Measurements from ENCODE around the gene AGMAT. TPM values are rescaled to one million over a fixed set of nuclear protein-coding genes. Genes with fewer than 3 reads are reported as not detected.
A peak's percentile ranks its signal among the peaks of the same experiment; 100 is the strongest.

Gene AGMAT
- total and polyA plus RNA-seq, 4 experiments from 2014 or later: 3.3 to 7.1 (median 4.9) TPM

DNA sequence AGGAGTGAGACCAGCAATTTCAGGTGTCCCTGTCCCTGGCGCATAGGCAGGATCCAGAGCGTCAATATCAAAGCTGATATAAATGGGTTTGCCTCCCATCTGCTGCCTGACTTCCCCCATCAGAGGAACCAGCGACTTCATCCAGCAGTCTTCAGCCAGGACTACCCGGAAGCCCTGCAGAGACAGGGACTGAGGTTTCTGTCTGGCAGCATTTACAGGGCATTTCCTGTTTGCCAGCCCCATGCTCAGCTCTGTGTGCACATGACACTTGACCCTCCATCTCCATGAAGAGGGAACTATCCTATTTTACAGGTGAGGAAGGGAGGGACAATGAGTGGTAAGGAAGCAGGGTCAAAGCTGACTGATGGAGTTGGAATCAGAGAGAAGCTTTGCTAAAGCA is 7.2 kb downstream of the AGMAT start:
- H3K4me3 Mint-ChIP-seq: peak overlapping the region; percentile 46 to 67 (median 64)
- peak in 1 of 5 donors; percentile 14 for DNase-seq
- H3K27me3 Mint-ChIP-seq: no peaks in the 10 kb centered on the region
- Histone ChIP-seq H3K36me3 (ENCODE audit: insufficient read depth, low read length) (no peaks in the 10 kb centered on the region), H3K27me3 (ENCODE audit: insufficient read depth, low read length) (no peaks in the 10 kb centered on the region), H3K4me1 (ENCODE audit: insufficient read depth, low read length) (peaks cover 37% of the 10 kb centered on the region), H3K9me3 (ENCODE audit: control insufficient read depth in 1 of 2, low read length in 2 of 2) (no peaks in the 10 kb centered on the region), H3K27ac (ENCODE audit: low read depth, low read length) (peak overlapping the region; percentile 24), H3K4me3 (ENCODE audit: low read length in 2 of 2) (peak overlapping the region in 1 of 2 donors; percentile 43)
- H3K36me3 Mint-ChIP-seq: peaks cover 11 to 17% of the 10 kb centered on the region in 2 donors
- no peaks in the 10 kb centered on the region for H3K9me3 Mint-ChIP-seq
- CTCF ChIA-PET (ENCODE audit: partially characterized antibody): interaction anchor here (1.6 kb wide), 1 partner anchor 12 kb away, joined by 4 read pairs; no protein-coding TSS in a partner anchor
- peak overlapping the region; percentile 78 to 96 (median 93) for H3K27ac Mint-ChIP-seq
- intact Hi-C loops (cut with micrococcal nuclease): loop anchor here (2.0 kb wide), 1 partner anchor 25 kb away; no protein-coding TSS in a partner anchor
- peaks cover 23 to 49% (median 38%) of the 10 kb centered on the region in 4 donors for H3K4me1 Mint-ChIP-seq
- POLR2A ChIA-PET (ENCODE audit: partially characterized antibody): interaction anchor here (0.6 to 3.2 kb wide), 5 partner anchors 17 to 50 kb away, joined by 3 to 37 read pairs (median 9); partner anchors contain the start of gene DNAJC16

DNA sequence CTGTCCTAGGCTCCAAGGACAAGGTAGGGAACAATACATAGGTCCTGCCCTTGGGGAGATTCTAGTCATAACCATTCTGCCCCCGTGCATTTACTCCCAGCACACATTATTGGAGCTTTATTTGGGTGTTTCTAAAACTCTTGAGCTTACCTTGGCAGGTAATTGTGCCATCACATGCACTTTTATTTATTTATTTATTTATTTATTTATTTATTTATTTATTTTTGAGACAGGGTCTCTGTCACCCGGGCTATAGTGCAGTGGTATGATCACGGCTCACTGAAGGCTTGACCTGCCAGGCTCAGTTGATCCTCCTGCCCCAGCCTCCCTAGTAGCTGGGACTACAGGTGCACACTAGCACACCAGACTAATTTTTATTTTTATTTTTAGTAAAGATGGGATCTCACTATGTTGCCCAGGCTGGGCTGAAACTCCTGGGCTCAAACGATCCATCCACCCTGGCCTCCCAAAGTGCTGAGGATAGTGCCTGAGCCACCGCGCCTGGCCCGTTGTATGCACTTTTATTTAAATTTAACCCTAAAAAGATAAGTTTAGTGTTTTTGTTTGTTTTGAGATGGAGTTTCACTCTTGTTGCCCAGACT is 9.2 kb downstream of the AGMAT start:
- no peaks in the 10 kb centered on the region for H3K27me3 ChIP-seq (ENCODE audit: insufficient read depth, low read length)
- no peaks in the 10 kb centered on the region for H3K9me3 ChIP-seq (ENCODE audit: control insufficient read depth in 1 of 2, low read length in 2 of 2)
- Mint-ChIP-seq H3K4me3 (no peak overlapping the region), H3K36me3 (peaks cover 18 to 29% of the 10 kb centered on the region in 2 donors), H3K9me3 (no peaks in the 10 kb centered on the region), H3K27ac (peak overlapping the region in 2 of 7 donors; percentile 70 to 84), H3K27me3 (no peaks in the 10 kb centered on the region), H3K4me1 (peaks cover 23 to 44% (median 34%) of the 10 kb centered on the region in 4 donors)
- no peak overlapping the region for H3K27ac ChIP-seq (ENCODE audit: low read depth, low read length)
- H3K36me3 ChIP-seq (ENCODE audit: insufficient read depth, low read length): peaks cover 9% of the 10 kb centered on the region
- peaks cover 37% of the 10 kb centered on the region for H3K4me1 ChIP-seq (ENCODE audit: insufficient read depth, low read length)
- ChIA-PET CTCF (ENCODE audit: partially characterized antibody) (no interaction called here), POLR2A (ENCODE audit: partially characterized antibody) (interaction anchor here (0.8 kb wide), 1 partner anchor 13 kb away, joined by 3 read pairs; no protein-coding TSS in a partner anchor)
- intact Hi-C loops (cut with micrococcal nuclease): no loop called here
- DNase-seq: no peak
- no peak overlapping the region for H3K4me3 ChIP-seq (ENCODE audit: low read length in 2 of 2)

DNA sequence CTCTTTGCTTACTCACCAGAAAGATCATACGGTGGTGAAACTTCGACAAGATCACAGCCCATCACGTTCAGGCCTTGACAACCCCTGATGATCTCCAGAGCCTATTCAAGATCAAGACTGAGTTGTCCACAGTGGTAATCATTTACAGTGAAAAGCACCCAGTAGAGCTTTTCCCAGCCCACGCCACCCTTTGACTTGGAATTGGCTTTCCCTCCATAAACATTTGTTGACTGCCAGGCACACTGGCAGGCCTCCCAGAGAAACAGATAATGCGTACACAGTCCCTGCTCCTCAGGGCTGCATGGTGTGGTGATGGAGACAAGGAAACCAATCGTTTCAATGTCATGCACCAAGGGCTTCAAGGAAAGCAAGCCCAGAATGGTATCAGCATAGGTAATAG is 10.1 kb downstream of the AGMAT start:
- CTCF ChIA-PET (ENCODE audit: partially characterized antibody): no interaction called here
- intact Hi-C loops (cut with micrococcal nuclease): no loop called here
- H3K27ac ChIP-seq (ENCODE audit: low read depth, low read length): no peak overlapping the region

DNA sequence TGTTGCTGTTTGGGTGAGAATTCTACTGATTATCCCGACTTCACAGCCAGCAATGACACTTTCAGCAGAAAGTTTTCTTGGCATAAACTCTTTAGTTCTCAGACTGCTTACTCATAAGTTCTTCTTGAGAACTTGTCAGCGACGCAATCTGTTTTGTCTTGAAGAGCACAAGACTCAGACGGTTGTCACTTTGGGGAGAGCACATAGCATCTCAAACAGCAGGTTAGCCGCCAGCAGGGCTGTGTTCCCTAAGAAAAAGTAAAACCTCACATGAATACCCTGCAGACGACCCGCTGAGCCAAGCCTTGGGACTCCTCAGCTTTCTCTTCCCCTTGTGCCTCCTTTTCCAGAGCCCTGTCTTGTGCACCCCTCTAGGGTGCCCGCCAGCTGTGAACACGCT is 11.4 kb downstream of the AGMAT start:
- Histone ChIP-seq H3K4me1 (ENCODE audit: insufficient read depth, low read length) (peaks cover 15% of the 10 kb centered on the region), H3K27ac (ENCODE audit: low read depth, low read length) (no peak overlapping the region), H3K4me3 (ENCODE audit: low read length in 2 of 2) (no peak overlapping the region), H3K36me3 (ENCODE audit: insufficient read depth, low read length) (peaks cover 12% of the 10 kb centered on the region), H3K27me3 (ENCODE audit: insufficient read depth, low read length) (no peaks in the 10 kb centered on the region), H3K9me3 (ENCODE audit: control insufficient read depth in 1 of 2, low read length in 2 of 2) (no peaks in the 10 kb centered on the region)
- Mint-ChIP-seq H3K4me1 (peaks cover 8 to 23% (median 15%) of the 10 kb centered on the region in 4 donors), H3K4me3 (no peak overlapping the region), H3K36me3 (peaks cover 29 to 45% of the 10 kb centered on the region in 2 donors), H3K27me3 (no peaks in the 10 kb centered on the region), H3K27ac (peak overlapping the region in 1 of 7 donors; percentile 19), H3K9me3 (no peaks in the 10 kb centered on the region)
- POLR2A ChIA-PET (ENCODE audit: partially characterized antibody): no interaction called here
- no peak for DNase-seq
- CTCF ChIA-PET (ENCODE audit: partially characterized antibody): no interaction called here
- intact Hi-C loops (cut with micrococcal nuclease): no loop called here

More for the DNA sequence above, 10.1 kb downstream of the AGMAT start:
- H3K27me3 Mint-ChIP-seq: no peaks in the 10 kb centered on the region
- Histone ChIP-seq H3K27me3 (ENCODE audit: insufficient read depth, low read length) (no peaks in the 10 kb centered on the region), H3K4me1 (ENCODE audit: insufficient read depth, low read length) (peaks cover 28% of the 10 kb centered on the region), H3K4me3 (ENCODE audit: low read length in 2 of 2) (no peak overlapping the region), H3K36me3 (ENCODE audit: insufficient read depth, low read length) (peaks cover 12% of the 10 kb centered on the region), H3K9me3 (ENCODE audit: control insufficient read depth in 1 of 2, low read length in 2 of 2) (no peaks in the 10 kb centered on the region)
- no peak for DNase-seq
- H3K4me3 Mint-ChIP-seq: peak overlapping the region in 1 of 8 donors; percentile 1
- H3K4me1 Mint-ChIP-seq: peaks cover 21 to 36% (median 27%) of the 10 kb centered on the region in 4 donors
- H3K9me3 Mint-ChIP-seq: no peaks in the 10 kb centered on the region
- H3K27ac Mint-ChIP-seq: peak overlapping the region in 5 of 7 donors; percentile 24 to 84 (median 69)
- POLR2A ChIA-PET (ENCODE audit: partially characterized antibody): no interaction called here
- H3K36me3 Mint-ChIP-seq: peaks cover 22 to 35% of the 10 kb centered on the region in 2 donors

DNA sequence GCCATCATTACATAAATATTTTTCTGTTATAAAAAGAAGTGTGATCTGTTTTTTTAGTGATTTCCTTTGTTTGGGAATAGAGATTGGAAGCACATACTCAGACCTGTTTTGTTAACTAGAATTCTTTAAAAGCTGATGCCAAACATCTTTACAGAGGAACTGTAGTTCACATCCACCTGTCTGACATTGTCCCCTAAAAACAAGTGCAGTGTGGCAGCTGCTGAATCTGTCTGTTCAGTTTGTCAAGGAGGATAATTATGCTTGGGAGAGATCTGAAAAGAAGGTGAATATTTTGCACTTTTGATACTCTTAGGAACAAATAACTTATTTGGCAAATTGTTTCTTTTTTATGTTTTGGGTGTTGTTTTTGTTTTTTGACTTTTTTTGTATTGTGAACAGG is 13.6 kb downstream of the AGMAT start:
- Mint-ChIP-seq H3K4me3 (no peak overlapping the region), H3K4me1 (peaks cover 0 to 5% (median 1%) of the 10 kb centered on the region in 4 donors), H3K36me3 (peaks cover 35 to 65% of the 10 kb centered on the region in 2 donors), H3K27ac (peak overlapping the region in 5 of 7 donors; percentile 8 to 78 (median 62)), H3K9me3 (no peaks in the 10 kb centered on the region), H3K27me3 (no peaks in the 10 kb centered on the region)
- ChIA-PET CTCF (ENCODE audit: partially characterized antibody) (interaction anchor here (1.2 kb wide), 1 partner anchor 9 kb away, joined by 3 read pairs; no protein-coding TSS in a partner anchor), POLR2A (ENCODE audit: partially characterized antibody) (no interaction called here)
- intact Hi-C loops (cut with micrococcal nuclease): no loop called here
- no peaks in the 10 kb centered on the region for H3K27me3 ChIP-seq (ENCODE audit: insufficient read depth, low read length)
- no peaks in the 10 kb centered on the region for H3K9me3 ChIP-seq (ENCODE audit: control insufficient read depth in 1 of 2, low read length in 2 of 2)
- no peak for DNase-seq
- no peak overlapping the region for H3K4me3 ChIP-seq (ENCODE audit: low read length in 2 of 2)
- peaks cover 29% of the 10 kb centered on the region for H3K36me3 ChIP-seq (ENCODE audit: insufficient read depth, low read length)
- no peak overlapping the region for H3K27ac ChIP-seq (ENCODE audit: low read depth, low read length)
- no peaks in the 10 kb centered on the region for H3K4me1 ChIP-seq (ENCODE audit: insufficient read depth, low read length)

DNA sequence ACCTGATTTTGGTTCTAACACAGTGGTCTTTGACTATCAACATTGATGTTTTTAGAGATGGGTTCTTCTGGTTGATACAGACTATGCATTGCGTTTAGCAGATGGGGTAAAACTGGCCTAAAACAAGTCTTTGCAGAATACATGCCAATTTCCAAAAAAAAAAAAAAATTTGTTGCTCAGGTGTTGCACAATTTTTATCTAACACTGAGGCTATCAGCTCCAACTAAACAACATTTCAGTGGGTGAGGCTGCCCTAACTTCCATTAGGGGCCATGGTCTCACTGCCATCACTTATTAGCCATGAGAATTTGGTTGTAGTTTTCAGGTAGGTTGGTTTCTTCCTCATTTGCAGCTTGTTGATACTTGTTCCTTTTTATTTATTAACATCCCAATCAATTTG is 14.0 kb downstream of the AGMAT start:
- POLR2A ChIA-PET (ENCODE audit: partially characterized antibody): interaction anchor here (1.4 kb wide), 1 partner anchor 8 kb away, joined by 4 read pairs; no protein-coding TSS in a partner anchor

DNA sequence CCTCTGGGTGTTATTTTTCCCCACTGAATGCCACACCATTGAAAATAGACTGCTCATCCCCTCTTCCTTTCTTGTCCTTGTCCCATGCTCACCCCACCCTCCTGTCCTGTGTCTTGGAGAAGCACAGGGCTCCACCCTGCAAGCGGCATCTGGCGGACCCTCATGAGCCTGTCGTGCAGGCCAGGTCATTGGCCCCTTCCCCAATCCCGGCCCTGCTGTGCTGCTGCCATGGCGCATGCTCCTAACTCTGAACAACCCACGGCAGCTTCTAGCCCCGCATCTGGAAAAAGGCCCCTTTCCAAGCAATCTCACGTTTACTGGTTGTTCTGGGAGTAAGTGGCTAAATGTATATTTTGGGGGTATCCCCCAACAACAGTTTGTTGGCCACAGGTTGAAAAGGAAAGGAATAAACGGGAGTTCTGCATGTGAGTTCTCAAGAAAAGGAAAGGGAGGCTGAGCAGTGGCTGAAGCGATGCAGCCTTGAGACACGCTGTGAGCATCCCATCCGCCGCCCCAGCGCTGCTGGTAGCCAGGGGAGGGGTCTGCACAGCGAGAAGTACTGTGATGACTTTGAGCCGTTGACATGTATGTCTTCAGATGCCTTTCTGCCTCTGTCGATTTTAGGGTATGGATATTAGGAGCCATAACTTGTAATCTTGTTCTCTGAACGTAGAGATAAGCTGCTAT is 16.3 kb downstream of the AGMAT start:
- H3K27me3 ChIP-seq (ENCODE audit: insufficient read depth, low read length): no peaks in the 10 kb centered on the region
- peaks cover 43 to 73% of the 10 kb centered on the region in 2 donors for H3K36me3 Mint-ChIP-seq
- peaks cover 0 to 2% (median 0%) of the 10 kb centered on the region in 4 donors for H3K4me1 Mint-ChIP-seq
- peak overlapping the region in 5 of 7 donors; percentile 13 to 90 (median 62) for H3K27ac Mint-ChIP-seq
- DNase-seq: no peak
- H3K4me3 Mint-ChIP-seq: no peak overlapping the region
- no peaks in the 10 kb centered on the region for H3K4me1 ChIP-seq (ENCODE audit: insufficient read depth, low read length)
- peaks cover 47% of the 10 kb centered on the region for H3K36me3 ChIP-seq (ENCODE audit: insufficient read depth, low read length)
- no peaks in the 10 kb centered on the region for H3K27me3 Mint-ChIP-seq
- CTCF ChIA-PET (ENCODE audit: partially characterized antibody): no interaction called here
- H3K4me3 ChIP-seq (ENCODE audit: low read length in 2 of 2): no peak overlapping the region
- intact Hi-C loops (cut with micrococcal nuclease): no loop called here
- POLR2A ChIA-PET (ENCODE audit: partially characterized antibody): no interaction called here
- no peaks in the 10 kb centered on the region for H3K9me3 Mint-ChIP-seq
- H3K9me3 ChIP-seq (ENCODE audit: control insufficient read depth in 1 of 2, low read length in 2 of 2): no peaks in the 10 kb centered on the region
- H3K27ac ChIP-seq (ENCODE audit: low read depth, low read length): no peak overlapping the region

More for the DNA sequence above, 14.0 kb downstream of the AGMAT start:
- Mint-ChIP-seq H3K36me3 (peaks cover 39 to 69% of the 10 kb centered on the region in 2 donors), H3K4me3 (no peak overlapping the region), H3K4me1 (peaks cover 0 to 5% (median 1%) of the 10 kb centered on the region in 4 donors), H3K27me3 (no peaks in the 10 kb centered on the region), H3K27ac (peak overlapping the region in 5 of 7 donors; percentile 8 to 73 (median 32)), H3K9me3 (no peaks in the 10 kb centered on the region)
- no peaks in the 10 kb centered on the region for H3K9me3 ChIP-seq (ENCODE audit: control insufficient read depth in 1 of 2, low read length in 2 of 2)
- H3K27ac ChIP-seq (ENCODE audit: low read depth, low read length): no peak overlapping the region
- DNase-seq: no peak
- no peaks in the 10 kb centered on the region for H3K27me3 ChIP-seq (ENCODE audit: insufficient read depth, low read length)
- intact Hi-C loops (cut with micrococcal nuclease): no loop called here
- CTCF ChIA-PET (ENCODE audit: partially characterized antibody): interaction anchor here (1.2 to 1.8 kb wide), 2 partner anchors 9 to 18 kb away, joined by 3 read pairs; no protein-coding TSS in a partner anchor
- peaks cover 33% of the 10 kb centered on the region for H3K36me3 ChIP-seq (ENCODE audit: insufficient read depth, low read length)
- no peaks in the 10 kb centered on the region for H3K4me1 ChIP-seq (ENCODE audit: insufficient read depth, low read length)
- H3K4me3 ChIP-seq (ENCODE audit: low read length in 2 of 2): no peak overlapping the region

All from CD4-positive, alpha-beta memory T cell (primary cell).